Glomerular visceral epithelial cell (primary cell): ENCODE data around the gene MAPK7.

ENCODE experiments used
- DNase-seq: peaks from one replicate; pipeline ENCODE4 v3.0.0-alpha.2; 2016; ENCODE audit errors: extremely low spot score

Gene MAPK7

GRCh38 chr17:19398301-19399181 lies 20.2 kb downstream of the MAPK7 start:
- peak; percentile 7 for DNase-seq

- no peak for DNase-seq
These were observed 21.6 kb downstream of the MAPK7 start for GRCh38 chr17:19399750-19400450.

GRCh38 chr17:19401321-19402010 lies 23.2 kb downstream of the MAPK7 start:
- DNase-seq, result no peak

- DNase-seq, result no peak
These were observed 23.9 kb downstream of the MAPK7 start for GRCh38 chr17:19402171-19402570.

- DNase-seq, result no peak
These were observed 24.7 kb downstream of the MAPK7 start for GRCh38 chr17:19403021-19403420.

- no peak for DNase-seq
These were observed 26.0 kb downstream of the MAPK7 start for GRCh38 chr17:19404264-19404663.

GRCh38 chr17:19405114-19405513 lies 26.8 kb downstream of the MAPK7 start:
- no peak for DNase-seq

- DNase-seq, result no peak
These were observed 29.5 kb downstream of the MAPK7 start for GRCh38 chr17:19407601-19408345.

GRCh38 chr17:19408346-19408710 lies 30.0 kb downstream of the MAPK7 start:
- no peak for DNase-seq

GRCh38 chr17:19409066-19409465 lies 30.8 kb downstream of the MAPK7 start:
- no peak for DNase-seq

- DNase-seq, result peak; percentile 39
These were observed 31.2 kb downstream of the MAPK7 start for GRCh38 chr17:19409509-19409908.

GRCh38 chr17:19410091-19410490 lies 31.8 kb downstream of the MAPK7 start:
- DNase-seq, result no peak

- no peak for DNase-seq
These were observed 32.8 kb downstream of the MAPK7 start, which contains the start of gene RNF112 for GRCh38 chr17:19410875-19411620. Gene RNF112, plus strand, starts transcription at chr17:19411232. Its CDS starts 177 bp downstream, at chr17:19411409.

- no peak for DNase-seq
These were observed 33.3 kb downstream of the MAPK7 start for GRCh38 chr17:19411631-19412030.

GRCh38 chr17:19412510-19412909 lies 34.2 kb downstream of the MAPK7 start:
- no peak for DNase-seq

GRCh38 chr17:19412984-19413383 lies 34.7 kb downstream of the MAPK7 start:
- DNase-seq, result no peak

- DNase-seq, result no peak
These were observed 35.5 kb downstream of the MAPK7 start for GRCh38 chr17:19413761-19414160.

GRCh38 chr17:19414396-19415280 lies 36.3 kb downstream of the MAPK7 start:
- no peak for DNase-seq

GRCh38 chr17:19415311-19415710 lies 37.0 kb downstream of the MAPK7 start:
- no peak for DNase-seq
